ENCODE measurements around the gene FAM174C. TPM values are rescaled to one million over a fixed set of nuclear protein-coding genes. Genes with fewer than 3 reads are reported as not detected.

The FAM174C gene
- total and polyA plus RNA-seq, 4 donors: 14.6 to 79.8 (median 33.8) TPM

DNA sequence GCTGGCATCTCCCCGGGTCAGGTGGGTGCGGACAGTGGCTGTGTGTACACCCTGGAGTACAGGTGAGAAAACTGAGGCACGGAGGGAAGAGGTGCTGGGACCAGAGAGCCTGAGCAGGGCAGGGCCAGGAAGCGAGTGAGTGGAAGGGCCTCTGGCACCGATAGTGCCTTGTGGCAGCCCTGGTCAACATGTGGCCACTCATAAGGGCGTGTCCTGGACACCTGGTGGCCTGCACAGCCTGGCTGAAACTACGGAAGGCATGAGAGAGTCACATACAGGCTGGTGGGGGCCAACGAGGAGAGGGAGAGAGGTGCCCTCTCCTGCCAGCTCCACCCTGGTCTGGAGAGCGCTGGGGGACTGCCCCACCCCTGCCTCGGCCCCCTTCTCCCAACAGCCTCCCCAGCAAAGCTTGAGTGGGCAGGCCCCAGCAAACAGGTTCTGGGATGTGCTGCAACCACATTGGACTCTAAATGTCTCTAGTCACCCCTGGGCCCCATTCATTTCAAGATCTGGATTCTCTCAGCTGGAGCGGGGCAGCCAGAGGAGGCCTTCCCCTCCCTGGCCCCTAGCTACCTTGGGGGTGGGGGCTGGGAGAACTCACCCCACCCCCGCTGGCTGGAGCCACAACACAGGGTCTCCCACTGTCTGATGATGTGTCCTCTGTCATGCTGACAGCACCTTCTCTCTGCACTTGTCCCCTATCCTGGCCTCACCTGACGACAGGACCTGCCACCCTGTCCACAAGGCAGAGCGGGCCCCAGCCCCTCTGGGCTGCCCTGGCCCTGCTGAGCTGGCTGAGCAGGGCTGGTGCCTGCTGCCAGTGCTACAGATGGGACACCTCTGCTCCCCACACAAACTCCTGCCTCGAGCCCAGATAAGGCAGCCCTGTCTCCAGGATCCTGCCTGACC, 43.3 kb upstream of the FAM174C start:
- Histone ChIP-seq H3K9ac (ENCODE audit: low read depth in 1 of 2, low read length in 2 of 2) (no peak overlapping the region), H3K9me3 (ENCODE audit: control insufficient read depth in 4 of 4, low read length in 3 of 4) (no peaks in the 10 kb centered on the region), H3K36me3 (ENCODE audit: control insufficient read depth in 4 of 4, insufficient read depth in 3 of 4, low read depth in 1 of 4, low read length in 3 of 4) (peaks cover 0 to 6% (median 2%) of the 10 kb centered on the region in 4 donors), H3K4me3 (ENCODE audit: low read depth in 1 of 3, low read length in 3 of 3) (no peak overlapping the region), H3K27me3 (ENCODE audit: control insufficient read depth in 4 of 4, insufficient read depth in 4 of 4, low read length in 3 of 4) (no peaks in the 10 kb centered on the region), H3K4me1 (ENCODE audit: control insufficient read depth in 4 of 4, insufficient read depth in 4 of 4, low read length in 3 of 4) (peaks cover 0 to 7% (median 2%) of the 10 kb centered on the region in 4 donors), H3K27ac (ENCODE audit: low read depth in 1 of 2, low read length in 2 of 2) (peak overlapping the region; percentile 14 to 25)
- TF ChIP-seq FOXA2 (IDR thresholded peaks at IDR 0.05) (no peak), HNF4G (IDR thresholded peaks at IDR 0.05) (no peak), RAD21 (IDR thresholded peaks at IDR 0.05) (no peak), JUND (IDR thresholded peaks at IDR 0.05) (no peak), EGR1 (IDR thresholded peaks at IDR 0.05; ENCODE audit: low read depth in 2 of 2) (no peak), GABPA (IDR thresholded peaks at IDR 0.05 in 1 of 2, conservative IDR thresholded peaks at IDR 0.05 in 1 of 2) (no peak), FOXA1 (IDR thresholded peaks at IDR 0.05) (no peak)
- DNase-seq (ENCODE audit: low spot score): no peak
- WGBS: 77% methylated on average over 15 of the region's 15 CpGs

DNA sequence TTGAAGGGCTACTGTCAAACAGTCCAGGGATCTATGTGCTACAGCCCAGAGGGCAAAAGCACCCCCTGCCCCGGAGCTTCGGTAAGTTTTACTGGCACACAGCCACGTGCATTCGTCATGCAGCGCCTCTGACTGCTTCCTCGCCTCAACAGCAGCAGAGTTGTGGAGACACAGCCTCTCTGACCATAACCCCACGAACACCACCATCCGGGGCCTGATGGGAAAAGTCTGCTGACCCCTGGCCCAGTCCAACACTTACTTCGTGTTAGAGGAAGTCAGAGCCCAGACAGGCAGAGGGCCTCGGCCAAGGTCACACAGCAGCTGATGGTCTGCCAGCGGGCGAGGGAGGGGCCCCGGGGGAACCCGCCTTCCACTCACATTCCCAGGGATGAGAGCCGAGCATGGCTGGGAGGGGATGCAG, 42.7 kb upstream of the FAM174C start:
- Histone ChIP-seq H3K9me3 (ENCODE audit: control insufficient read depth in 4 of 4, low read length in 3 of 4) (no peaks in the 10 kb centered on the region), H3K4me3 (ENCODE audit: low read depth in 1 of 3, low read length in 3 of 3) (no peak overlapping the region), H3K27ac (ENCODE audit: low read depth in 1 of 2, low read length in 2 of 2) (peak overlapping the region; percentile 14 to 25), H3K27me3 (ENCODE audit: control insufficient read depth in 4 of 4, insufficient read depth in 4 of 4, low read length in 3 of 4) (no peaks in the 10 kb centered on the region), H3K4me1 (ENCODE audit: control insufficient read depth in 4 of 4, insufficient read depth in 4 of 4, low read length in 3 of 4) (peaks cover 0 to 13% (median 6%) of the 10 kb centered on the region in 4 donors), H3K9ac (ENCODE audit: low read depth in 1 of 2, low read length in 2 of 2) (no peak overlapping the region), H3K36me3 (ENCODE audit: control insufficient read depth in 4 of 4, insufficient read depth in 3 of 4, low read depth in 1 of 4, low read length in 3 of 4) (peaks cover 0 to 3% (median 0%) of the 10 kb centered on the region in 4 donors)
- TF ChIP-seq HNF4G (IDR thresholded peaks at IDR 0.05) (no peak), YY1 (IDR thresholded peaks at IDR 0.05) (no peak), RAD21 (IDR thresholded peaks at IDR 0.05) (no peak), JUND (IDR thresholded peaks at IDR 0.05) (no peak), RXRA (IDR thresholded peaks at IDR 0.05) (peak in 1 of 2 donors; percentile 16), GABPA (IDR thresholded peaks at IDR 0.05 in 1 of 2, conservative IDR thresholded peaks at IDR 0.05 in 1 of 2) (no peak), NR2F2 (IDR thresholded peaks at IDR 0.05) (peak; percentile 79), TAF1 (conservative IDR thresholded peaks at IDR 0.05) (no peak)
- TF ChIP-seq, protein P1, sequence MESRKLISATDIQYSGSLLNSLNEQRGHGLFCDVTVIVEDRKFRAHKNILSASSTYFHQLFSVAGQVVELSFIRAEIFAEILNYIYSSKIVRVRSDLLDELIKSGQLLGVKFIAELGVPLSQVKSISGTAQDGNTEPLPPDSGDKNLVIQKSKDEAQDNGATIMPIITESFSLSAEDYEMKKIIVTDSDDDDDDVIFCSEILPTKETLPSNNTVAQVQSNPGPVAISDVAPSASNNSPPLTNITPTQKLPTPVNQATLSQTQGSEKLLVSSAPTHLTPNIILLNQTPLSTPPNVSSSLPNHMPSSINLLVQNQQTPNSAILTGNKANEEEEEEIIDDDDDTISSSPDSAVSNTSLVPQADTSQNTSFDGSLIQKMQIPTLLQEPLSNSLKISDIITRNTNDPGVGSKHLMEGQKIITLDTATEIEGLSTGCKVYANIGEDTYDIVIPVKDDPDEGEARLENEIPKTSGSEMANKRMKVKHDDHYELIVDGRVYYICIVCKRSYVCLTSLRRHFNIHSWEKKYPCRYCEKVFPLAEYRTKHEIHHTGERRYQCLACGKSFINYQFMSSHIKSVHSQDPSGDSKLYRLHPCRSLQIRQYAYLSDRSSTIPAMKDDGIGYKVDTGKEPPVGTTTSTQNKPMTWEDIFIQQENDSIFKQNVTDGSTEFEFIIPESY (IDR thresholded peaks at IDR 0.05): no peak
- TF ChIP-seq, protein P2, sequence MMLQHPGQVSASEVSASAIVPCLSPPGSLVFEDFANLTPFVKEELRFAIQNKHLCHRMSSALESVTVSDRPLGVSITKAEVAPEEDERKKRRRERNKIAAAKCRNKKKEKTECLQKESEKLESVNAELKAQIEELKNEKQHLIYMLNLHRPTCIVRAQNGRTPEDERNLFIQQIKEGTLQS (IDR thresholded peaks at IDR 0.05): no peak
- TF ChIP-seq, protein P3, sequence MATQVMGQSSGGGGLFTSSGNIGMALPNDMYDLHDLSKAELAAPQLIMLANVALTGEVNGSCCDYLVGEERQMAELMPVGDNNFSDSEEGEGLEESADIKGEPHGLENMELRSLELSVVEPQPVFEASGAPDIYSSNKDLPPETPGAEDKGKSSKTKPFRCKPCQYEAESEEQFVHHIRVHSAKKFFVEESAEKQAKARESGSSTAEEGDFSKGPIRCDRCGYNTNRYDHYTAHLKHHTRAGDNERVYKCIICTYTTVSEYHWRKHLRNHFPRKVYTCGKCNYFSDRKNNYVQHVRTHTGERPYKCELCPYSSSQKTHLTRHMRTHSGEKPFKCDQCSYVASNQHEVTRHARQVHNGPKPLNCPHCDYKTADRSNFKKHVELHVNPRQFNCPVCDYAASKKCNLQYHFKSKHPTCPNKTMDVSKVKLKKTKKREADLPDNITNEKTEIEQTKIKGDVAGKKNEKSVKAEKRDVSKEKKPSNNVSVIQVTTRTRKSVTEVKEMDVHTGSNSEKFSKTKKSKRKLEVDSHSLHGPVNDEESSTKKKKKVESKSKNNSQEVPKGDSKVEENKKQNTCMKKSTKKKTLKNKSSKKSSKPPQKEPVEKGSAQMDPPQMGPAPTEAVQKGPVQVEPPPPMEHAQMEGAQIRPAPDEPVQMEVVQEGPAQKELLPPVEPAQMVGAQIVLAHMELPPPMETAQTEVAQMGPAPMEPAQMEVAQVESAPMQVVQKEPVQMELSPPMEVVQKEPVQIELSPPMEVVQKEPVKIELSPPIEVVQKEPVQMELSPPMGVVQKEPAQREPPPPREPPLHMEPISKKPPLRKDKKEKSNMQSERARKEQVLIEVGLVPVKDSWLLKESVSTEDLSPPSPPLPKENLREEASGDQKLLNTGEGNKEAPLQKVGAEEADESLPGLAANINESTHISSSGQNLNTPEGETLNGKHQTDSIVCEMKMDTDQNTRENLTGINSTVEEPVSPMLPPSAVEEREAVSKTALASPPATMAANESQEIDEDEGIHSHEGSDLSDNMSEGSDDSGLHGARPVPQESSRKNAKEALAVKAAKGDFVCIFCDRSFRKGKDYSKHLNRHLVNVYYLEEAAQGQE (IDR thresholded peaks at IDR 0.05): no peak
- 45% methylated on average over 15 of the region's 15 CpGs for WGBS
- no peak for DNase-seq (ENCODE audit: low spot score)

Data from liver (tissue), 9 donors.